H1 (cell line): ENCODE data around the gene DUSP10. TPM values are rescaled to one million over a fixed set of nuclear protein-coding genes. Genes with fewer than 3 reads are reported as not detected.

Source experiments
- CTCF ChIA-PET: fragments of 300-600 bp; sonication (Branson Sonifier 250); formaldehyde crosslinking; loops from one replicate; lab custom pipeline; 2021; ENCODE audit not compliant: partially characterized antibody; lab: Charles Lee
- POLR2A ChIA-PET: fragments of 300-600 bp; sonication (Branson Sonifier 250); formaldehyde crosslinking; loops from one replicate; lab custom pipeline; 2021; ENCODE audit warnings: inconsistent platforms; ENCODE audit not compliant: partially characterized antibody; lab: Charles Lee
- DNase-seq, 2 experiments: peaks; one replicate each; pipeline versions ENCODE4 v3.0.0 to v3.0.0-alpha.2; 2010 to 2022; ENCODE audit warnings: low spot score in 2 of 2, low read depth in 1 of 2, mixed read lengths in 1 of 2
- FAIRE-seq: peaks from 2 replicates; lab custom pipeline; 2011; peaks lifted over from hg19 to GRCh38; lab: Jason Lieb, UNC
- H2AFZ ChIP-seq: 2 replicates; pipeline ENCODE4 v1.8.1; 2012; ENCODE audit warnings: low read length, inconsistent platforms
- H2AK5ac ChIP-seq: 2 replicates; pipeline ENCODE4 v1.6.1; 2013; ENCODE audit warnings: low read depth, low read length
- H2BK120ac ChIP-seq: replicated peaks from 2 replicates; pipeline ENCODE3; 2013; ENCODE audit warnings: low read depth, low read length, inconsistent platforms
- H2BK12ac ChIP-seq: 2 replicates; pipeline ENCODE4 v1.6.1; 2013; ENCODE audit warnings: low read depth, low read length
- H2BK15ac ChIP-seq: 2 replicates; pipeline ENCODE4 v1.6.1; 2013; ENCODE audit warnings: low read length
- H2BK20ac ChIP-seq: 2 replicates; pipeline ENCODE4 v1.6.1; 2013; ENCODE audit warnings: low read length
- H2BK5ac ChIP-seq: 2 replicates; pipeline ENCODE4 v1.6.1; 2013; ENCODE audit warnings: low read depth, low read length
- H3K14ac ChIP-seq: 2 replicates; pipeline ENCODE4 v1.6.1; 2013; ENCODE audit warnings: inconsistent platforms; ENCODE audit not compliant: insufficient read length
- H3K18ac ChIP-seq: 2 replicates; pipeline ENCODE4 v1.6.1; 2013; ENCODE audit warnings: low read length; ENCODE audit errors: extremely low read depth
- H3K23ac ChIP-seq: 2 replicates; pipeline ENCODE4 v1.6.1; 2013; ENCODE audit warnings: inconsistent platforms; ENCODE audit not compliant: insufficient read length
- H3K23me2 ChIP-seq: 2 replicates; pipeline ENCODE4 v1.6.1; 2013; ENCODE audit warnings: low read depth, low read length
- H3K27ac ChIP-seq: 2 replicates; pipeline ENCODE4 v1.6.1; 2011; ENCODE audit warnings: low read depth, low read length, inconsistent platforms
- H3K27me3 ChIP-seq, 4 experiments: replicated peaks in 1 of 4; 1 replicate in 1 of 4; 2 replicates in 3 of 4; pipeline versions ENCODE4 v1.6.1 to v1.8.1; 2011 to 2013; ENCODE audit warnings: low read length in 3 of 4, mild to moderate bottlenecking in 3 of 4, inconsistent platforms in 2 of 4, mixed read lengths in 2 of 4, moderate library complexity in 1 of 4; ENCODE audit not compliant: control insufficient read depth in 3 of 4, insufficient read depth in 3 of 4; ENCODE audit errors: extremely low read depth in 1 of 4
- H3K36me3 ChIP-seq, 4 experiments: 2 replicates each; pipeline versions ENCODE4 v1.6.1 to v1.8.1; 2011 to 2013; ENCODE audit warnings: mild to moderate bottlenecking in 4 of 4, low read length in 3 of 4, moderate library complexity in 2 of 4, control low read depth in 1 of 4, inconsistent platforms in 1 of 4; ENCODE audit not compliant: insufficient read depth in 4 of 4, control insufficient read depth in 2 of 4
- H3K4ac ChIP-seq: replicated peaks from 2 replicates; pipeline ENCODE3; 2013; ENCODE audit warnings: low read length, low read depth, mixed read lengths, inconsistent platforms; ENCODE audit not compliant: insufficient read length
- H3K4me1 ChIP-seq, 4 experiments: replicated peaks in 1 of 4; 1 replicate in 1 of 4; 2 replicates in 3 of 4; pipeline versions ENCODE4 v1.6.1 to v1.8.1; 2011 to 2013; ENCODE audit warnings: low read length in 3 of 4, inconsistent platforms in 2 of 4, mixed read lengths in 1 of 4; ENCODE audit not compliant: insufficient read depth in 4 of 4, control insufficient read depth in 3 of 4
- H3K4me2 ChIP-seq, 2 experiments: 2 replicates each; pipeline versions ENCODE4 v1.6.1 to v1.8.1; 2011 to 2013; ENCODE audit warnings: low read depth in 2 of 2, low read length in 2 of 2, control low read depth in 1 of 2, inconsistent platforms in 1 of 2, mild to moderate bottlenecking in 1 of 2; ENCODE audit not compliant: insufficient read depth in 1 of 2
- H3K4me3 ChIP-seq, 4 experiments: fragments of 200-600, 300-600 bp in 1 of 4; sonication (generic), shearing (Covaris generic), sonication (Bioruptor Twin) in 1 of 4; 2 replicates each; pipeline versions ENCODE4 v1.5.1 to v1.8.1; 2011 to 2016; ENCODE audit warnings: low read length in 4 of 4, low read depth in 3 of 4, control low read depth in 2 of 4, inconsistent platforms in 2 of 4, mild to moderate bottlenecking in 2 of 4, mixed read lengths in 1 of 4, moderate library complexity in 1 of 4; ENCODE audit not compliant: insufficient read depth in 2 of 4; ENCODE audit errors: extremely low read depth in 1 of 4
- H3K56ac ChIP-seq: replicated peaks from 2 replicates; pipeline ENCODE3; 2013; ENCODE audit warnings: low read depth, mild to moderate bottlenecking, mixed read lengths, low read length, inconsistent platforms; ENCODE audit not compliant: insufficient read length
- H3K79me1 ChIP-seq: 2 replicates; pipeline ENCODE4 v1.6.1; 2013; ENCODE audit warnings: low read depth, low read length, control low read depth
- H3K79me2 ChIP-seq, 2 experiments: 2 replicates each; pipeline versions ENCODE4 v1.6.1 to v1.8.1; 2012 to 2013; ENCODE audit warnings: low read length in 2 of 2, mild to moderate bottlenecking in 2 of 2, inconsistent platforms in 1 of 2; ENCODE audit not compliant: insufficient read depth in 2 of 2, control insufficient read depth in 1 of 2
- H3K9ac ChIP-seq, 4 experiments: replicated peaks in 1 of 4; 1 replicate in 1 of 4; 2 replicates in 3 of 4; pipeline versions ENCODE4 v1.6.1 to v1.8.1; 2011 to 2013; ENCODE audit warnings: low read depth in 3 of 4, low read length in 3 of 4, control low read depth in 2 of 4, mild to moderate bottlenecking in 2 of 4, moderate library complexity in 2 of 4, inconsistent platforms in 1 of 4; ENCODE audit errors: extremely low read depth in 1 of 4
- H3K9me3 ChIP-seq, 2 experiments: 2 replicates each; pipeline versions ENCODE4 v1.6.1 to v1.8.1; 2012 to 2013; ENCODE audit warnings: mild to moderate bottlenecking in 2 of 2, moderate library complexity in 2 of 2, control low read depth in 1 of 2, inconsistent platforms in 1 of 2, low read depth in 1 of 2, low read length in 1 of 2, mixed read lengths in 1 of 2; ENCODE audit not compliant: insufficient read depth in 2 of 2
- H4K20me1 ChIP-seq, 2 experiments: replicated peaks in 1 of 2; 2 replicates each; pipeline versions ENCODE3 to v1.8.1; 2011 to 2013; ENCODE audit warnings: inconsistent platforms in 2 of 2, low read length in 2 of 2, mild to moderate bottlenecking in 1 of 2; ENCODE audit not compliant: insufficient read depth in 2 of 2, control insufficient read depth in 1 of 2
- H4K5ac ChIP-seq: 2 replicates; pipeline ENCODE4 v1.6.1; 2013; ENCODE audit warnings: low read length, low read depth, mixed read lengths, inconsistent platforms; ENCODE audit not compliant: insufficient read length
- H4K8ac ChIP-seq: 2 replicates; pipeline ENCODE4 v1.8.0; 2013; ENCODE audit warnings: mild to moderate bottlenecking, moderate library complexity, low read length, inconsistent platforms; ENCODE audit not compliant: insufficient read depth; ENCODE audit errors: extremely low read depth
- H4K91ac ChIP-seq: replicated peaks from 2 replicates; pipeline ENCODE3; 2013; ENCODE audit warnings: low read length, mixed read lengths, inconsistent platforms; ENCODE audit not compliant: insufficient read length
- BACH1 ChIP-seq: IDR thresholded peaks from 2 replicates; pipeline ENCODE4 v1.6.1; 2012; ENCODE audit warnings: low read length, improper control_type of control experiment
- E2F6 ChIP-seq: IDR thresholded peaks from 2 replicates; pipeline ENCODE4 v1.6.1; 2012; ENCODE audit warnings: inconsistent platforms
- HDAC6 ChIP-seq: IDR thresholded peaks from one replicate; pipeline ENCODE4 v1.7.1; 2012; ENCODE audit warnings: low read depth, mild to moderate bottlenecking, inconsistent platforms, low read length, moderate library complexity
- KDM4A ChIP-seq: IDR thresholded peaks from one replicate; pipeline ENCODE4 v1.7.1; 2012; ENCODE audit warnings: low read depth, mild to moderate bottlenecking, moderate library complexity, low read length, inconsistent platforms; ENCODE audit not compliant: severe bottlenecking
- MAFK ChIP-seq: IDR thresholded peaks from 2 replicates; pipeline ENCODE4 v1.6.1; 2012; ENCODE audit warnings: low read depth, mild to moderate bottlenecking, improper control_type of control experiment, low read length
- POLR2A ChIP-seq, 2 experiments: IDR thresholded peaks; 1 replicate in 1 of 2; 2 replicates in 1 of 2; pipeline ENCODE4 v1.6.1; 2011; ENCODE audit warnings: low read depth in 2 of 2, low read length in 2 of 2, mild to moderate bottlenecking in 2 of 2; ENCODE audit errors: control extremely low read depth in 1 of 2
- POLR2AphosphoS5 ChIP-seq: IDR thresholded peaks from 2 replicates; pipeline ENCODE4 v1.6.1; 2011; ENCODE audit warnings: low read depth, low read length
- SIRT6 ChIP-seq: IDR thresholded peaks from one replicate; pipeline ENCODE4 v1.7.1; 2012; ENCODE audit warnings: low read length, inconsistent platforms
- TCF12 ChIP-seq: IDR thresholded peaks from 2 replicates; pipeline ENCODE4 v1.6.1; 2011; ENCODE audit warnings: low read depth, mild to moderate bottlenecking, low read length
- WGBS, 2 experiments: shearing (Covaris generic) in 1 of 2; methylation state at CpG; one replicate each; pipeline versions ENCODE4 v1.1.6 to v1.1.7; 2013 to 2015; ENCODE audit warnings: low lambda C conversion rate in 2 of 2, mixed read lengths in 2 of 2, inconsistent platforms in 1 of 2, low coverage in 1 of 2, missing lambda C conversion rate in 1 of 2; ENCODE audit not compliant: insufficient replicate concordance in 2 of 2, insufficient coverage in 1 of 2, insufficient read length in 1 of 2; ENCODE audit errors: extremely low coverage in 1 of 2, missing lambda C conversion rate in 1 of 2; 5-methylcytosine and 5-hydroxymethylcytosine counted together
- long read RNA-seq, 2 experiments: library from RNA in 1 of 2; library from capped mRNA in 1 of 2; stranded (forward); transcript quantifications; one replicate each; pipeline ENCODE4 v2.0.0, GENCODE V29; 2021; ENCODE audit warnings: inconsistent platforms in 1 of 2
- polyA minus RNA-seq, 3 experiments: library from RNA; depleted of rRNA, polyadenylated mRNA; stranded (reverse); fragments of >200 nt; gene quantifications; 1 replicate in 2 of 3; 2 replicates in 1 of 3; pipeline ENCODE4 v1.2.3, GENCODE V29; 2011
- polyA plus RNA-seq, 7 experiments: library from polyadenylated mRNA; depleted of rRNA in 3 of 7; stranded (reverse) in 5 of 7; unstranded in 2 of 7; fragments of >200 nt in 5 of 7; fragments of 200-250 nt in 2 of 7; gene quantifications; 1 replicate in 5 of 7; 2 replicates in 1 of 7; 4 replicates in 1 of 7; pipeline versions ENCODE4 v1.2.1 to v1.2.3, GENCODE V29; 2011 to 2013; ENCODE audit warnings: missing spikeins in 2 of 7, mixed read lengths in 2 of 7
- total RNA-seq: library from RNA; stranded (reverse); fragmentation: NEBNext Ultra II Directional; extraction: Animal tissue kit (Norgen Biotek cat#: 25700); gene quantifications from 2 replicates; pipeline ENCODE4 v1.2.1, GENCODE V29; 2021

DUSP10 gene
- 1.2 and 1.5 TPM in 2 replicates for total RNA-seq
- 1.2 and 1.6 TPM in 2 replicates for polyA plus RNA-seq (2011; rRNA removed)
- 1.6 TPM for polyA plus RNA-seq (2011; cell fraction: cytosol; rRNA removed)
- polyA plus RNA-seq (2011; cell fraction: nucleus; rRNA removed) = 2.2 TPM
- 0.59 to 1.1 TPM (median 0.71 TPM) in 4 replicates for polyA plus RNA-seq (2012, experiment 1 of 2)
- 0.25 TPM for polyA plus RNA-seq (2012, experiment 2 of 2)
- polyA plus RNA-seq (2013, experiment 1 of 2) = 0.75 TPM
- polyA plus RNA-seq (2013, experiment 2 of 2) = 0.92 TPM
- polyA minus RNA-seq (2011; rRNA and poly(A)+ RNA removed) = 2.4 and 3.1 TPM in 2 replicates
- polyA minus RNA-seq (2011; cell fraction: cytosol; rRNA and poly(A)+ RNA removed) = 1.5 TPM
- 4.6 TPM for polyA minus RNA-seq (2011; cell fraction: nucleus; rRNA and poly(A)+ RNA removed)
- long read RNA-seq, experiment 1 = 0 reads
- long read RNA-seq, experiment 2, partial matches to known transcripts = 0 of 3 reads
- long read RNA-seq, experiment 2, other reads (novel, unspliced or antisense) = 0 of 3 reads

- FAIRE-seq (peak; percentile 13), DNase-seq (peak; percentile 93 to 97)
- H3K4me1 ChIP-seq = peaks cover 5 to 13% (median 8%) of the 10 kb centered on the region in 4 experiments
- peak within 1 kb of the TSS; percentile 96 to 99 for H3K4me2 ChIP-seq
- no peak within 1 kb of the TSS for H4K5ac ChIP-seq
- H2AK5ac ChIP-seq = no peak within 1 kb of the TSS; the same call in 1 of the 2 replicates
- no peak within 1 kb of the TSS for H3K14ac ChIP-seq
- peak within 1 kb of the TSS; percentile 78 to 95 (median 86) for H3K4me3 ChIP-seq
- no peak within 1 kb of the TSS for H4K91ac ChIP-seq
- no peak within 1 kb of the TSS; the same call in 1 of the 2 replicates for H2BK12ac ChIP-seq
- H3K79me2 ChIP-seq = no peaks in the 10 kb centered on the region
- peak within 1 kb of the TSS; percentile 51; the same call in 1 of the 2 replicates for H3K18ac ChIP-seq
- no peaks in the 10 kb centered on the region for H3K36me3 ChIP-seq
- no peak within 1 kb of the TSS for H3K23ac ChIP-seq
- H4K20me1 ChIP-seq = peaks cover 0 to 7% of the 10 kb centered on the region in 2 experiments
- peaks cover 15% of the 10 kb centered on the region for H3K23me2 ChIP-seq
- 0 out of 2 replicates have a peak within 1 kb of the TSS, but pooled peaks have one; percentile 40 for H2BK5ac ChIP-seq
- POLR2A ChIA-PET = interaction anchor here (0.6 to 3.0 kb wide), 10 partner anchors 8 to 1019 kb away, joined by 3 to 13 read pairs (median 4); no protein-coding TSS in a partner anchor
- H4K8ac ChIP-seq = peak within 1 kb of the TSS; percentile 86; the same call in 1 of the 2 replicates
- H3K27me3 ChIP-seq = peaks cover 6 to 27% (median 23%) of the 10 kb centered on the region in 4 experiments
- CTCF ChIA-PET = interaction anchor here (0.5 to 1.9 kb wide), 14 partner anchors 17 to 713 kb away, joined by 3 to 6 read pairs (median 4); no protein-coding TSS in a partner anchor
- peak within 1 kb of the TSS; percentile 92 for H2AFZ ChIP-seq
- H2BK15ac ChIP-seq = no peak within 1 kb of the TSS
- H3K79me1 ChIP-seq = no peaks in the 10 kb centered on the region
- 0% methylated on average over 44 of the region's 44 CpGs; no CpG with 5 or more reads in 1 of the 2 experiments for WGBS, 2 experiments
- no peak within 1 kb of the TSS for H2BK20ac ChIP-seq
- no peak within 1 kb of the TSS for H2BK120ac ChIP-seq
- H3K9ac ChIP-seq = peak within 1 kb of the TSS; percentile 38 to 75 (median 54)
- H3K4ac ChIP-seq = no peak within 1 kb of the TSS
- no peaks in the 10 kb centered on the region for H3K9me3 ChIP-seq
- H3K56ac ChIP-seq = peak within 1 kb of the TSS; percentile 25
- no peak within 1 kb of the TSS for H3K27ac ChIP-seq
- TF ChIP-seq MAFK (no peak), POLR2A (IDR thresholded peaks at IDR 0.05; ENCODE audit: control extremely low read depth in 1 of 2, low read depth in 2 of 2, low read length in 2 of 2) (peak in 1 of 2 experiments; percentile 42; a peak in 1 of 3 replicates), TCF12 (peak; percentile 68; the same call in 1 of the 2 replicates), POLR2AphosphoS5 (peak; percentile 24; the same call in 1 of the 2 replicates), HDAC6 (no peak), E2F6 (no peak), SIRT6 (no peak), KDM4A (no peak), BACH1 (no peak)
Measured at GRCh38 chr1:221741703-221742554, at the start of gene DUSP10. TSS of gene DUSP10 (minus strand) at chr1:221742089. CDS start at chr1:221739744, 2,345 bp downstream.
